ENCODE data around the gene GDNF.
"Not testable (repeated sequence)": the region's sequence is repeated elsewhere in the genome, so short reads cannot be mapped to it uniquely, and the experiment has no call there.

Gene GDNF

DNA sequence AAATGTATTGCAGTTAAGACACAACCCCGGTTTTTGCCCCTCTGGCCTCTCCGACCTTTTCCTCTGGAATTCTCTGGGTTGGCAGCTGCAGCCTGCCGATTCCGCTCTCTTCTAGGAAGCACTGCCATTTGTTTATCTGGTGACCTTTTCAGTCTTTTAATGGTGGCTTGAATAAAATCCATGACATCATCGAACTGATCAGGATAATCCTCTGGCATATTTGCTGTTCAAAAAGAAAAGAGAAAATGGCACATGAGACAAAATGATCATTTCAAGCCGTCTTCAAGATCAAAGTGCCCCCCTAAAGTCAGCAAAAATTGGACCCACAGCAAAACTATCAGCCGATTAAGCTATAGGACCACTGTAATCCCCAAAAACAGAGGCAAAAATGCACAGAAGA lies 23.9 kb downstream of the GDNF start:
- DNase-seq: no peak

GRCh38 chr5:37814699-37815098 lies 25.1 kb downstream of the GDNF start:
- DNase-seq: no peak

DNA sequence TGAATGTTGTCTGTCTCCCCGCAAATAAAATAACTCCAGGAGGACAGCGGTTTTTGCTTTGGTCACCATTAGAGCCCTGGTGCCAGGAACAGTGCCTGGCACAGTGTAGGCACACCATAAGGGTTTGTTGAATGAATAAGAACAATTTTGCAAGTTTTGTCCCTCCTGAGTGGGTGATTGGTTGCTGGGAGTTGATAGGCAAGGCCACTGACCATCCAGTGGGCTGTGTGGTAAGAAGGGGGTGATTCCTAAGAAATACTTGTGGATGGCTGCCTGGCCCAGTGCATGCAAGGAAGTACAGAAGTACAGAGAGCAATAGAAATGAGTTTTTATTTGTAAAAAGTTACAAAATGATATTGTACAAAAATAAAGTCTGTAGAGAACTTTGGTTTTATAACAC lies 27.5 kb downstream of the GDNF start:
- DNase-seq: no peak

- no peak for DNase-seq
These were observed 28.0 kb downstream of the GDNF start for GRCh38 chr5:37811866-37812265.

GRCh38 chr5:37810311-37810710 lies 29.5 kb downstream of the GDNF start:
- no peak for DNase-seq

DNA sequence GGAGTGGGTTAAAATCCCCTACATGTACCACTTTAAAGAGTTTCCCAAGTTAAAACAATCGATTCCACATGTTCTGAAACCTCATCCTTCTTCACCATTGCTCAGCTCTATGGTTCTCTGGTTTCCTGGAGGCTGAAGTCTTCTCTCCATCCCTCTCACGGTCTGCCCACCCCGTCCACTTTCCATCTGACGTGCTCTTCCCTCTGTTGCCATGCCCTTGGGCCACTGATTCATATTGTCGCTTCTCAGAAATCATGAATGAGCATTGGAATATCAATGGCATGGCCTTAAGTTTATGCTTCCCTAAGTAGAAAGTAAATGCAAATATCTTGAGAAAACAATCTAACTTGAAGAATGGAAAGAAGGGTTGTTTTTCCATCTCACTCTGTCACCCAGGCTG lies 30.9 kb downstream of the GDNF start:
- DNase-seq: no peak

DNA sequence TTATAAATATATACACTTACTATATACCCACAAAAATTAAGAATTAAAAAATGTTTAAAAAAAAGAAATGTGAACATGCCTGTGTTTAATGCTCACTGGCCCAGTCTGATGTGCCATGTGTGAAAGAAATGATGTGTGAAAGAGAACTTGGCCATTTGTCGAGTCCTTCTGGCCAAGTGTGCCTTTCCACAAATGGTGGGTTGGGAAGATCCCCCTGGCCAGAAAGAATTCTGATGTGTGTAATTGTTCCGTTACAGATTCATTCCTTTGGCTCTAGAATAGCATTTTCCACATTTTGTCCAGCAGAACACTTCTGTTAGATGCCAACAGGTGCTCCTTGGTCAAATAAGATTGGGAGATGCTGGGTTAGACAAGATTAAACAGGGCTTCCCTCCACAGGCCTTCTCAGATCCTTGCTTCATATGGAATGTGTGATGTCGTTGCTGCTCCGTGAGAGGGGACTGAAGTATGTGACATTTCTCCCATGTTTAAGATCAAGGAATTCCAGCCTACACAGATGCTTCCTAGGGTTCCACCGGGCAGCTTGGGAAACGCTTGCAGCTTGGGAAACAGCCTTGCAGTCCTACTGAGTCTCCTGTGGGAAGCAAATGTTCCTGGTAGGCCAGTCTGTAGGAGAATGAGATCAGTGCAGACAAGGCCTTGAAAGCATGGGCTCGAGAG lies 32.1 kb downstream of the GDNF start:
- no peak for DNase-seq

DNA sequence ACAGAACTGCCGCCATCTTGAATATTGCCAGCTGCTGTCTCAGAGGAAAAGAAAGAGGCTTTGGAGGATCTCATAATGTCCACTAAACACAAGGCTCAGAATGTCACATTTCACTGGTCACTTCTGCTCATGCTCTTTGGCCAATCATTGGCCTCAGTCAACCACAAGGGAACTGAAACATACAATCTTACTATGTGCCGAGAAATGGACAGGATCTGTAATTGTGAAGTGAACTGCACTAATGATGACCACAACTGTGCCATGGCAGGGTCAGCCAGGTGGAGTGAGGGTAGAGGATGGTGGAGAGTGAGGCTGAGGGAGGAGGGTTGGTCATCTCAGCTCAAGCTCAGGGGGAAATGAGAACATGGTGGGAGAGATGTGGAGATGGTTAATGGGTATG lies 32.8 kb downstream of the GDNF start:
- no peak for DNase-seq

- DNase-seq: no peak
These were observed 33.4 kb downstream of the GDNF start for GRCh38 chr5:37806476-37806875.

DNA sequence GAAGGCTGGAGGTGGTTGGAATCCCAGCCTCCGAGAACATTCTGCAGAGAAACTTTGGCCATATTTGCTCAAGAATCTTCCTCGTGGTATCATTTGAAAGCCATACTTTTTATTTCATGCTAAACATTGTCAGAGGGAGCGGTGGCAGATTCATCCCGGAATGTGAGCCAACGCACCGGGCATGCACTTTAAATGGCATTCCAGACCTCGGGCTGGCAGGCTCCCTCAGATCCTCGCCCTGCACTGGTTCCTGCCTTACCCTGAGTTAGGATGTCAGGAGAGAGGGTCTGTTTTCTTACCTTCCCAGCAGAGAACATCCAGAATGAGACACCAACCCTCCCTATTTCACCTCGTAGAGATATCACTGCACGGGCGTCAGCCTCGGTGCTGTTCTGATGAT lies 33.8 kb downstream of the GDNF start:
- DNase-seq: no peak

DNA sequence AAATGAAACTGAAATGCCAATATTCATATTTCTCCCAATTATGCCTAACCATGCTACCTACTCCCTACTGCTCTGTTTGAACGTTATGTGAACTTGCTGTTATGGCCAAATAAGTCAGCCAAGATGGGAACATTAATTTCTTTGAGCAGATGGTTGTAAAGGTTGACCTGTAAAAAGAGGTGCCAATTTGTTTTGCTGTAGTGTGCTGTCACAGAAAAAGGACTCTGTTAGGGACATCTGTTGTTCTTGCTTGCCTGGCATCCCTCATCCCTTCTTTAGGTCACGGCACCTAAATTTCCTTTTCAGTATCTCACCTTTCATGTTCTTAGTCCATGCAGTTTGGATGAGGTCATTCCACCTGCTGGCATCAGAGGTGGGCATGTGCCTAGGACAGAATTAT lies 35.4 kb downstream of the GDNF start:
- DNase-seq: no peak

DNA sequence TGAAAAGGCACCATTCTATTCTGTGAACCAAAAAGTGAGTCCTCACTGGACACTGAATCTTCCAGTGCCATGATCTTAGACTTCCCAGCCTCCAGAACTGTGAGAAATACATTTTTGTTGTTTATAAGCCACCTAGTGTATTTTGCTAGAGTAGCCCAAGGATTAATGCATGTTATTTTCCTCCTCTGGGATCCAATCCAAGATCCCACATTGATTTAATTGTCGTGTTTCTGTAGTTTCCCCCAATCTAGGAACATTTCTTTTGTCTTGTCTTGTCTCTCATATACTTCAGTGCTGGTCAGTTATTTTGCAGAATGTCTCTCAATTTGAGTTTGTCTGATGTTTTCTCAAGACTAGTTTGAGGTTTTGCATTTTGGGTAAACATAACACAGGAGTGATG lies 36.4 kb downstream of the GDNF start:
- DNase-seq: no peak

- DNase-seq: no peak
These were observed 38.3 kb downstream of the GDNF start for GRCh38 chr5:37801521-37801920.

DNA sequence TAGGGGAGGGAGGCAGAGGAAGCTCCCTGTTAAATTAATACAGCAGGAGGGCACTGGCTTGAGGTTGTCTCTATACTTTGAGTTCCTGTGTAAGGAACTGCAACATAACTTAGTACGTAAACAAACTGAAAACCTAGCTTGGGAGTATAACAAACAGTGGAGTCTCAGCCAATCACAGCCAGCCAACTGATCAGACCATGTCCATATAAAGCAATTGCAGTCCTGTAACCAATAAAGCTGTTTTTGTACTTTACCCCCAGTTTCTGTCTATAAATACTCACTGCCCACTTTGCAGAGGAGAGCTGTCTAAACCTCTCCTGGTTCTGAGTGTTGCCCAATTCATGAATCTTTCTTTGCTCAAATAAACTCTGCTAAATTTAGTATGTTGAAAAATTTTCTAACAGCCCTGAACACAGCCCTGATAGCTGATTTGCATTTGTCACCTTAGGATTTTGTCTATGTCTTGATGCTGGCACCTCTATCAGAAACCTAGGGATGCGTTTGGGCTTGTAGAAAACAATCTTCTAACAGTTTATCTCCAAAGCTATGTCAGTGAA lies 39.9 kb downstream of the GDNF start:
- no peak for DNase-seq

DNA sequence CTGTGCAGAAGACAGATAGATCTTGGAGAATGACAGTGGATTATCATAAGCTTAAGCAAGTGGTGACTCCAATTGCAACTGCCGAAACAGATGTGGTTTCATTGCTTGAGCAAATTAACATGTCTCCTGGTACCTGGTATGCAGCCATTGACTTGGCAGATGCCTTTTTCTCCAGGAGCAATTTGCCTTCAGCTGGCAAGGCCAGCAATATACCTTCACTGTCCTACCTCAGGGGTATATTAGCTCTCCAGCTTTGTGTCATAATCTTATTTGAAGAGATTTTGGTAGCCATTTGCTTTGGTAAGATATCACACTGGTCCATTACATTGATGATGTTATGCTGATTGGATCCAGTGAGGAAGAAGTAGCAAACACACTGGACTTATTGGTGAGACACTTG lies 43.4 kb downstream of the GDNF start:
- not testable (repeated sequence) for DNase-seq

- not testable (repeated sequence) for DNase-seq
These were observed 44.5 kb downstream of the GDNF start for GRCh38 chr5:37795292-37795691.

GRCh38 chr5:37792975-37793631 lies 46.7 kb downstream of the GDNF start:
- no peak for DNase-seq

GRCh38 chr5:37791321-37791720 lies 48.5 kb downstream of the GDNF start:
- no peak for DNase-seq

DNA sequence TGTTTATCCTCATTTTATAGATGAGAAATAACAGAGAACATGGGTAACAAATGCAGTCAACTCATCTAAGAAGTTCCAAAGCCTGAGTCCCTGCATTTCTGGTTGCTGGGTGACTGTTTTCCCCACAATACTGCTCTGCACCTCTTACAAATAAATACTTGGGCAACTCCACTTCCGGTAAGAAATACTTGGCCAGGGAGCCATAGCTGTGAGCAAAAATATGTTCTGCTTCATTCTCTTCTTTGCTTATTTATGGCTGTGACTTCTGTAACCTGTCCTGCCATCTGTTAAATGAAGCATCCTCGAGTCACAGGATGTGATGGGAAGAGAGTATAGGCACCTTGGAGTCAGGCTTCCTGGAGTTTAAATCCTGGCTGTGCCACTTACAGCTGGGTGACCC lies 49.9 kb downstream of the GDNF start:
- DNase-seq: no peak

GRCh38 chr5:37787742-37788141 lies 52.1 kb downstream of the GDNF start:
- no peak for DNase-seq

GRCh38 chr5:37786862-37787519 lies 52.9 kb downstream of the GDNF start:
- DNase-seq: no peak

DNA sequence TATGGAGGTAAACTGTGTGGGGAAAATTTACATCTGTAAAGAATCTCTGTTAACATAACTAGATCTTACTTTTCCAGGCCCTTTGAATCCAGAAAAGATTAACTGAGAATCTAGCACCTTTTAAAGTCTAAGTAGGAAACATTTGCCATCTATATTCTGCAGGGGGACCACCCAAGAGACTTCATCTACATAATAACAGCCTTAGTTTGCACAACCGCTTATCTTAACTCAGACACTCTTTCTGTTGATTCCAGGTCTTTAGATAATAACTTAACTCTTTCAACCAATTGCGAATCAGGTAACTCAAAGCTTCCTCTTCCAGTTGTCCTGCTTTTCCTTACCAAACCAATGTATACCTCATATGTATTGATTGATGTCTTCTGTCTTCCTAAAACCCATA lies 53.4 kb downstream of the GDNF start:
- no peak for DNase-seq

DNA sequence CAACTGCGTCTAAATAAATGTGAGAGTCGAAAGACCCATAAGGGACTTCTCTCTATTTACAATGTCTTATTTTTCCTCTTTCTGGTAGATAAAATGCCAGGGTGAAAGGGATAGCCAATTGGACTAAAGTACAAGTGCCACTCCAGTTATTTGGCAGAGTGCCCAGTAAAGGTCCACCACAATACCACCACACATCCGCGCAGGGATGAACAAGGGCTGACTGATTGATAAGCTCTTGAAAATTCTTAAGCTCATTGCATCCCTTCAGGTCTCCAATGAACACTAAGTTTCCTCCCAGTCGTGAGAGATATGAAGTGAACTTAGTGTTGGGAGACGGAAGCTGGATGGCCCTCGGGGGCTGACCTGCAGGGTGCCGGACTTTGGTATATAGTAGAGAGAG lies 58.4 kb downstream of the GDNF start:
- DNase-seq: not testable (repeated sequence)
